Gastroesophageal sphincter (tissue), 3 donors: ENCODE results near the gene RPS3.

ENCODE experiments used
- EP300 ChIP-seq: sonication (generic); formaldehyde crosslinking; IDR thresholded peaks from one replicate; pipeline ENCODE4 v1.6.1; 2017; ENCODE audit warnings: antibody characterized with exemption, mild to moderate bottlenecking
- POLR2A ChIP-seq, 2 donors: fragments of 450-650 bp; IDR thresholded peaks; one replicate each; pipeline ENCODE4 v1.6.1; 2017; ENCODE audit warnings: antibody characterized with exemption in 2 of 2, mild to moderate bottlenecking in 2 of 2, moderate library complexity in 1 of 2
- TF ChIP-seq, protein P1 (sequence below), 4 experiments: fragments of 200-600 bp in 2 of 4; fragments of 450-650 bp in 2 of 4; sonication (generic) in 1 of 4; IDR thresholded peaks; one replicate each; pipeline ENCODE4 v1.5.1; 2017 to 2019; ENCODE audit warnings: antibody characterized with exemption in 4 of 4, mild to moderate bottlenecking in 2 of 4, moderate library complexity in 2 of 4

DNA sequence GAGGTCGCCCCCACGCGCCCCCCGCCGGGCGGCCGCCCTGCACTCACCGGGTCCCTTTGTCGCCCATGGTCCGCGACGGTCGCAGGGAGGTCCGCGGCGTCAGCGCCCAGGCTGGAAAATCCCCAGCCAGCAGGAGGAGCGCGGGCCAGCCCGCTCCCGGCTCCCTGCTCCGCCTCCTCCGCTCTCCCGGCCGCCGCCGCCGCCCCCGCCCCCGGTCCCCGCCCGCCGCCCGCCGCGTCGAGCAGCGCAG lies 47.9 kb upstream of the RPS3 start, which contains the start of gene ARRB1:
- TF ChIP-seq, protein P1, sequence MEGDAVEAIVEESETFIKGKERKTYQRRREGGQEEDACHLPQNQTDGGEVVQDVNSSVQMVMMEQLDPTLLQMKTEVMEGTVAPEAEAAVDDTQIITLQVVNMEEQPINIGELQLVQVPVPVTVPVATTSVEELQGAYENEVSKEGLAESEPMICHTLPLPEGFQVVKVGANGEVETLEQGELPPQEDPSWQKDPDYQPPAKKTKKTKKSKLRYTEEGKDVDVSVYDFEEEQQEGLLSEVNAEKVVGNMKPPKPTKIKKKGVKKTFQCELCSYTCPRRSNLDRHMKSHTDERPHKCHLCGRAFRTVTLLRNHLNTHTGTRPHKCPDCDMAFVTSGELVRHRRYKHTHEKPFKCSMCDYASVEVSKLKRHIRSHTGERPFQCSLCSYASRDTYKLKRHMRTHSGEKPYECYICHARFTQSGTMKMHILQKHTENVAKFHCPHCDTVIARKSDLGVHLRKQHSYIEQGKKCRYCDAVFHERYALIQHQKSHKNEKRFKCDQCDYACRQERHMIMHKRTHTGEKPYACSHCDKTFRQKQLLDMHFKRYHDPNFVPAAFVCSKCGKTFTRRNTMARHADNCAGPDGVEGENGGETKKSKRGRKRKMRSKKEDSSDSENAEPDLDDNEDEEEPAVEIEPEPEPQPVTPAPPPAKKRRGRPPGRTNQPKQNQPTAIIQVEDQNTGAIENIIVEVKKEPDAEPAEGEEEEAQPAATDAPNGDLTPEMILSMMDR (IDR thresholded peaks at IDR 0.05) = peak in 2 of 4 experiments; percentile 8 to 35
- peak in 1 of 2 donors; percentile 20 for TF ChIP-seq POLR2A (IDR thresholded peaks at IDR 0.05)
- no peak for TF ChIP-seq EP300
